ENCODE results near the gene PDE6B.

PDE6B gene

GRCh38 chr4:617644-618641, 7.4 kb upstream of the PDE6B start:
- TF ChIP-seq ZFX (IDR thresholded peaks at IDR 0.05; ENCODE audit: borderline replicate concordance) = no peak
- no peak for TF ChIP-seq CTCF (IDR thresholded peaks at IDR 0.05)

GRCh38 chr4:620201-620600, 5.2 kb upstream of the PDE6B start:
- TF ChIP-seq CTCF (IDR thresholded peaks at IDR 0.05) = no peak
- H3K27ac ChIP-seq = no peak overlapping the region

More at GRCh38 chr4:617644-618641, 7.4 kb upstream of the PDE6B start:
- no peak overlapping the region for H3K27ac ChIP-seq

- TF ChIP-seq CTCF (IDR thresholded peaks at IDR 0.05) = no peak
- TF ChIP-seq ZFX (IDR thresholded peaks at IDR 0.05; ENCODE audit: borderline replicate concordance) = no peak
- H3K27ac ChIP-seq = no peak overlapping the region
These were observed 4.5 kb upstream of the PDE6B start for GRCh38 chr4:620851-621261.

- TF ChIP-seq CTCF (IDR thresholded peaks at IDR 0.05) (no peak), ZFX (IDR thresholded peaks at IDR 0.05; ENCODE audit: borderline replicate concordance) (no peak)
- H3K27ac ChIP-seq = no peak overlapping the region
These were observed 3.9 kb upstream of the PDE6B start for GRCh38 chr4:621296-622070.

GRCh38 chr4:622071-622995, 3.0 kb upstream of the PDE6B start:
- H3K27ac ChIP-seq = no peak overlapping the region
- TF ChIP-seq CTCF (IDR thresholded peaks at IDR 0.05) = no peak
- TF ChIP-seq ZFX (IDR thresholded peaks at IDR 0.05; ENCODE audit: borderline replicate concordance) = no peak

GRCh38 chr4:622996-623913, 2.1 kb upstream of the PDE6B start:
- no peak overlapping the region for H3K27ac ChIP-seq
- no peak for TF ChIP-seq ZFX (IDR thresholded peaks at IDR 0.05; ENCODE audit: borderline replicate concordance)
